HS-27A (cell line): ENCODE data around the gene FAM161A.

ENCODE experiments used
- DNase-seq: peaks from one replicate; pipeline ENCODE4 v3.0.0-alpha.2; 2012; ENCODE audit warnings: low read depth, missing footprints

The FAM161A gene

GRCh38 chr2:61785583-61785982, 68.3 kb downstream of the FAM161A start:
- DNase-seq = no peak

DNA sequence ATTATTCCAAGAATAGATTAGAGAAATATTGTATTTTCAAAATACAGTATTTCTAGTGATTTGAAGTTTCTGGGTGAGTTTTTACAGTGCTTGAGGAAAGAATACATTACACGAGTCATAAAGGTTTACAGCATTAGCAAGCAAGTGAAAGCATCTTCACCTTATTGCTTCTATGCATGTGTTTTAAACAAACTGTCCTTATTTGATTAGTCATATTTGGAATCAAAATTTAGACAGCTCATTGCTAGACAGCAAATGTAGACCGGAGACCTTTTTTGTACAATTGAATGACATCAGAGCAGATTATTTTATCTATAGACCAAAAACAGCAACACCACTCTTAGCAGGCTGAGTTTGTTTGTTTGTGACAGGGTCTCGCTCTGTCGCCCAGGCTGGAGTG, 69.2 kb downstream of the FAM161A start:
- no peak for DNase-seq

GRCh38 chr2:61775956-61776570, 77.8 kb downstream of the FAM161A start:
- DNase-seq = no peak
